Tibial artery (tissue), 4 donors: ENCODE data around the gene YWHAB.

Experiments used
- DNase-seq, 2 donors: peaks; one replicate each; pipeline ENCODE4 v3.0.0-alpha.2; 2019
- H3K27ac ChIP-seq, 2 donors: fragments of 200-600 bp; sonication (generic) in 1 of 2; 1 replicate in 1 of 2; 2 replicates in 1 of 2; pipeline ENCODE4 v1.5.1; 2018 to 2019; ENCODE audit warnings: mild to moderate bottlenecking in 1 of 2
- H3K27me3 ChIP-seq, 2 donors: fragments of 200-600 bp; sonication (generic) in 1 of 2; one replicate each; pipeline versions ENCODE4 v1.5.1 to v1.6.0; 2016 to 2019
- H3K36me3 ChIP-seq, 3 donors: fragments of 200-600 bp; sonication (generic) in 2 of 3; one replicate each; pipeline ENCODE4 v1.5.1; 2016 to 2019; ENCODE audit warnings: mild to moderate bottlenecking in 2 of 3
- H3K4me1 ChIP-seq, 4 donors: fragments of 200-600 bp; sonication (generic) in 2 of 4; 1 replicate in 3 of 4; 2 replicates in 1 of 4; pipeline ENCODE4 v1.5.1; 2016 to 2019
- H3K4me3 ChIP-seq, 2 donors: fragments of 200-600 bp; sonication (generic) in 1 of 2; 1 replicate in 1 of 2; 2 replicates in 1 of 2; pipeline ENCODE4 v1.5.1; 2018 to 2019; ENCODE audit warnings: mild to moderate bottlenecking in 2 of 2
- H3K9me3 ChIP-seq, 3 donors: fragments of 200-600 bp; sonication (generic) in 1 of 3; one replicate each; pipeline ENCODE4 v1.5.1; 2016 to 2019
- CTCF ChIP-seq, 2 experiments: fragments of 200-600 bp in 1 of 2; fragments of 450-650 bp in 1 of 2; IDR thresholded peaks; one replicate each; pipeline ENCODE4 v1.5.1; 2017 to 2019; ENCODE audit warnings: antibody characterized with exemption in 2 of 2, mild to moderate bottlenecking in 1 of 2, moderate library complexity in 1 of 2
- intact Hi-C: fragments of 100-400 bp; cut with DNase I; formaldehyde crosslinking; loops from one replicate; pipeline ENCODE4 v1.15.0; 2023; ENCODE audit warnings: low total_unique reads

YWHAB gene

GRCh38 chr20:44928595-44928994 is 43.1 kb downstream of the YWHAB start:
- no peaks in the 10 kb centered on the region for H3K9me3 ChIP-seq
- no peak for TF ChIP-seq CTCF (IDR thresholded peaks at IDR 0.05)
- no peak overlapping the region for H3K4me3 ChIP-seq
- H3K4me1 ChIP-seq: no peaks in the 10 kb centered on the region
- H3K27ac ChIP-seq: no peak overlapping the region
- no peak for DNase-seq
- peaks cover 0 to 42% (median 8%) of the 10 kb centered on the region in 3 donors for H3K36me3 ChIP-seq
- intact Hi-C loops: no loop called here
- H3K27me3 ChIP-seq: no peaks in the 10 kb centered on the region

GRCh38 chr20:44930517-44931168 is 45.1 kb downstream of the YWHAB start:
- no peak for TF ChIP-seq CTCF (IDR thresholded peaks at IDR 0.05)
- Histone ChIP-seq H3K4me3 (no peak overlapping the region), H3K27me3 (no peaks in the 10 kb centered on the region), H3K36me3 (peaks cover 0 to 48% (median 8%) of the 10 kb centered on the region in 3 donors), H3K27ac (no peak overlapping the region), H3K4me1 (no peaks in the 10 kb centered on the region), H3K9me3 (no peaks in the 10 kb centered on the region)
- no peak for DNase-seq
- intact Hi-C loops: no loop called here

- H3K36me3 ChIP-seq: peaks cover 0 to 61% (median 8%) of the 10 kb centered on the region in 3 donors
- DNase-seq: no peak
- TF ChIP-seq CTCF (IDR thresholded peaks at IDR 0.05): no peak
- no peak overlapping the region for H3K4me3 ChIP-seq
- H3K27ac ChIP-seq: no peak overlapping the region
- no peaks in the 10 kb centered on the region for H3K4me1 ChIP-seq
- no peaks in the 10 kb centered on the region for H3K9me3 ChIP-seq
- intact Hi-C loops: no loop called here
- H3K27me3 ChIP-seq: no peaks in the 10 kb centered on the region
Measured at GRCh38 chr20:44931911-44932310, 46.4 kb downstream of the YWHAB start.

- no peaks in the 10 kb centered on the region for H3K9me3 ChIP-seq
- TF ChIP-seq CTCF (IDR thresholded peaks at IDR 0.05): no peak
- intact Hi-C loops: no loop called here
Measured at GRCh38 chr20:44932916-44933315, 47.4 kb downstream of the YWHAB start.

GRCh38 chr20:44936510-44936909 is 51.0 kb downstream of the YWHAB start:
- TF ChIP-seq CTCF (IDR thresholded peaks at IDR 0.05): no peak

More at GRCh38 chr20:44932916-44933315, 47.4 kb downstream of the YWHAB start:
- no peaks in the 10 kb centered on the region for H3K4me1 ChIP-seq
- no peak overlapping the region for H3K27ac ChIP-seq
- H3K36me3 ChIP-seq: peaks cover 0 to 70% (median 8%) of the 10 kb centered on the region in 3 donors
- H3K27me3 ChIP-seq: no peaks in the 10 kb centered on the region
- no peak overlapping the region for H3K4me3 ChIP-seq
- no peak for DNase-seq

More at GRCh38 chr20:44936510-44936909, 51.0 kb downstream of the YWHAB start:
- H3K9me3 ChIP-seq: no peaks in the 10 kb centered on the region
- DNase-seq: no peak
- H3K27ac ChIP-seq: no peak overlapping the region
- intact Hi-C loops: no loop called here
- no peaks in the 10 kb centered on the region for H3K27me3 ChIP-seq
- peaks cover 10 to 91% (median 11%) of the 10 kb centered on the region in 3 donors for H3K36me3 ChIP-seq
- no peaks in the 10 kb centered on the region for H3K4me1 ChIP-seq
- H3K4me3 ChIP-seq: no peak overlapping the region
